ENCODE results near the gene PDLIM7. TPM values are rescaled to one million over a fixed set of nuclear protein-coding genes. Genes with fewer than 3 reads are reported as not detected.

PDLIM7 gene
- total RNA-seq, 1 donor from 2014 or later = 54.4 TPM

- intact Hi-C loops (cut with micrococcal nuclease) = no loop called here
- no peak for TF ChIP-seq CTCF (IDR thresholded peaks at IDR 0.05; ENCODE audit: borderline replicate concordance)
- Histone ChIP-seq H3K27ac (replicated peaks) (peak overlapping the region; percentile 92), H3K9me3 (replicated peaks) (peaks cover 7% of the 10 kb centered on the region), H3K27me3 (ENCODE audit: low read depth) (peaks cover 85% of the 10 kb centered on the region), H3K4me3 (no peak overlapping the region), H3K4me1 (peaks cover 52% of the 10 kb centered on the region), H3K36me3 (peaks cover 30% of the 10 kb centered on the region)
- no peak for DNase-seq
Observed at GRCh38 chr5:177468329-177468684, 29.1 kb downstream of the PDLIM7 start.

GRCh38 chr5:177467436-177467835, 30.0 kb downstream of the PDLIM7 start:
- peaks cover 7% of the 10 kb centered on the region for H3K9me3 ChIP-seq (replicated peaks)
- intact Hi-C loops (cut with micrococcal nuclease) = no loop called here
- H3K4me3 ChIP-seq = no peak overlapping the region
- H3K27ac ChIP-seq (replicated peaks) = no peak overlapping the region
- DNase-seq = no peak
- no peak for TF ChIP-seq CTCF (IDR thresholded peaks at IDR 0.05; ENCODE audit: borderline replicate concordance)
- H3K27me3 ChIP-seq (ENCODE audit: low read depth) = peaks cover 83% of the 10 kb centered on the region
- peaks cover 48% of the 10 kb centered on the region for H3K4me1 ChIP-seq
- H3K36me3 ChIP-seq = peaks cover 30% of the 10 kb centered on the region

- peaks cover 30% of the 10 kb centered on the region for H3K36me3 ChIP-seq
- DNase-seq = no peak
- H3K9me3 ChIP-seq (replicated peaks) = peaks cover 7% of the 10 kb centered on the region
- H3K4me3 ChIP-seq = no peak overlapping the region
- intact Hi-C loops (cut with micrococcal nuclease) = no loop called here
- H3K27ac ChIP-seq (replicated peaks) = no peak overlapping the region
- TF ChIP-seq CTCF (IDR thresholded peaks at IDR 0.05; ENCODE audit: borderline replicate concordance) = no peak
- H3K27me3 ChIP-seq (ENCODE audit: low read depth) = peaks cover 80% of the 10 kb centered on the region
- peaks cover 47% of the 10 kb centered on the region for H3K4me1 ChIP-seq
Observed at GRCh38 chr5:177466861-177467260, 30.5 kb downstream of the PDLIM7 start.

GRCh38 chr5:177465044-177465443, 32.4 kb downstream of the PDLIM7 start:
- intact Hi-C loops (cut with micrococcal nuclease) = no loop called here
- no peak for TF ChIP-seq CTCF (IDR thresholded peaks at IDR 0.05; ENCODE audit: borderline replicate concordance)
- DNase-seq = no peak
- no peak overlapping the region for H3K4me3 ChIP-seq
- H3K4me1 ChIP-seq = peaks cover 39% of the 10 kb centered on the region
- H3K27me3 ChIP-seq (ENCODE audit: low read depth) = peaks cover 62% of the 10 kb centered on the region
- no peak overlapping the region for H3K27ac ChIP-seq (replicated peaks)
- peaks cover 7% of the 10 kb centered on the region for H3K9me3 ChIP-seq (replicated peaks)
- H3K36me3 ChIP-seq = peaks cover 32% of the 10 kb centered on the region

GRCh38 chr5:177462021-177462670, 35.3 kb downstream of the PDLIM7 start:
- intact Hi-C loops (cut with micrococcal nuclease) = no loop called here
- Histone ChIP-seq H3K27ac (replicated peaks) (peak overlapping the region; percentile 90), H3K4me1 (peaks cover 30% of the 10 kb centered on the region), H3K27me3 (ENCODE audit: low read depth) (peaks cover 42% of the 10 kb centered on the region), H3K9me3 (replicated peaks) (peaks cover 7% of the 10 kb centered on the region), H3K4me3 (peak overlapping the region; percentile 30), H3K36me3 (peaks cover 47% of the 10 kb centered on the region)
- peak; percentile 63 for DNase-seq
- TF ChIP-seq CTCF (IDR thresholded peaks at IDR 0.05; ENCODE audit: borderline replicate concordance) = no peak

Measured in left ventricle myocardium inferior (tissue), 1 donor.